PC-3 (cell line): ENCODE measurements around the gene FOXD2.

Source experiments
- EZH2 ChIP-seq: fragments of 300-600 bp; sonication (generic); IDR thresholded peaks from one replicate; pipeline ENCODE4 v1.6.1; 2017; ENCODE audit warnings: antibody characterized with exemption, mild to moderate bottlenecking, low read length; ENCODE audit not compliant: unreplicated experiment
- TF ChIP-seq, protein P1 (sequence below): fragments of 300-600 bp; sonication (generic); conservative IDR thresholded peaks from 2 replicates; pipeline ENCODE4 v1.5.1; 2017; ENCODE audit warnings: antibody characterized with exemption, low read depth, mild to moderate bottlenecking, low read length

DNA sequence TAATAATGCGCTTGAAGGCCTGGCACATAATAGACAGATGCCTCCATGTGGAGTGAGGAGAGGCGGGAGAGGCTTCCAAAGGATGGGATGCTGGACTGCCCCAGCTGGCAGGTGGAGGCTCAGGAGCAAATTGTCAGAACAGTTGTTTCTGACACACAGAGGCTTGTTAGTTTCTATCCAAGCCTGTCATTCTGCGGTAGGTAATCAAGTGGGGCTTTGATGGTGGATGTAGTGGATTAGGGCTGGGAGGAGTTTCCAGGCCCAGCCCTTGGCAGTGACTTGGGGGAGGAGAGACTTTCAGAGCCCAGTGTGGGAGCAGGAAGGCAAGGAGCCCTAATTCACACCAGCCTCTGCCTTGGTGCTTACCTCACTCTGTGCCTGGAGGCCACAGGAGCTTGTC lies 44.1 kb downstream of the FOXD2 start:
- no peak for TF ChIP-seq EZH2
- TF ChIP-seq, protein P1, sequence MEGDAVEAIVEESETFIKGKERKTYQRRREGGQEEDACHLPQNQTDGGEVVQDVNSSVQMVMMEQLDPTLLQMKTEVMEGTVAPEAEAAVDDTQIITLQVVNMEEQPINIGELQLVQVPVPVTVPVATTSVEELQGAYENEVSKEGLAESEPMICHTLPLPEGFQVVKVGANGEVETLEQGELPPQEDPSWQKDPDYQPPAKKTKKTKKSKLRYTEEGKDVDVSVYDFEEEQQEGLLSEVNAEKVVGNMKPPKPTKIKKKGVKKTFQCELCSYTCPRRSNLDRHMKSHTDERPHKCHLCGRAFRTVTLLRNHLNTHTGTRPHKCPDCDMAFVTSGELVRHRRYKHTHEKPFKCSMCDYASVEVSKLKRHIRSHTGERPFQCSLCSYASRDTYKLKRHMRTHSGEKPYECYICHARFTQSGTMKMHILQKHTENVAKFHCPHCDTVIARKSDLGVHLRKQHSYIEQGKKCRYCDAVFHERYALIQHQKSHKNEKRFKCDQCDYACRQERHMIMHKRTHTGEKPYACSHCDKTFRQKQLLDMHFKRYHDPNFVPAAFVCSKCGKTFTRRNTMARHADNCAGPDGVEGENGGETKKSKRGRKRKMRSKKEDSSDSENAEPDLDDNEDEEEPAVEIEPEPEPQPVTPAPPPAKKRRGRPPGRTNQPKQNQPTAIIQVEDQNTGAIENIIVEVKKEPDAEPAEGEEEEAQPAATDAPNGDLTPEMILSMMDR: no peak
